GM19452 (cell line): ENCODE results near the gene DMXL2.
"Not testable (repeated sequence)": the region's sequence is repeated elsewhere in the genome, so short reads cannot be mapped to it uniquely, and the experiment has no call there.

ENCODE experiments used
- ATAC-seq: cut with Tn5 transposase; IDR thresholded peaks from one replicate; pipeline ENCODE4 v1.9.1; 2021; ENCODE audit not compliant: unreplicated experiment

Gene DMXL2

GRCh38 chr15:51497806-51498205 is 124.8 kb downstream of the DMXL2 start:
- ATAC-seq: no peak

GRCh38 chr15:51496246-51496645 is 126.3 kb downstream of the DMXL2 start:
- ATAC-seq: no peak

- no peak for ATAC-seq
Observed at GRCh38 chr15:51494411-51495314, 127.9 kb downstream of the DMXL2 start.

- ATAC-seq: no peak
Observed at GRCh38 chr15:51493892-51494291, 128.7 kb downstream of the DMXL2 start.

- ATAC-seq: no peak
Observed at GRCh38 chr15:51492528-51492927, 130.0 kb downstream of the DMXL2 start.

- no peak for ATAC-seq
Observed at GRCh38 chr15:51491941-51492340, 130.6 kb downstream of the DMXL2 start.

- no peak for ATAC-seq
Observed at GRCh38 chr15:51484781-51485180, 137.8 kb downstream of the DMXL2 start.

GRCh38 chr15:51483985-51484384 is 138.6 kb downstream of the DMXL2 start:
- ATAC-seq: no peak

GRCh38 chr15:51483520-51483919 is 139.1 kb downstream of the DMXL2 start:
- ATAC-seq: no peak

- no peak for ATAC-seq
Observed at GRCh38 chr15:51475736-51476135, 146.8 kb downstream of the DMXL2 start.

GRCh38 chr15:51470512-51470911 is 152.1 kb downstream of the DMXL2 start:
- ATAC-seq: no peak

- ATAC-seq: no peak
Observed at GRCh38 chr15:51460796-51461195, 161.8 kb downstream of the DMXL2 start.

GRCh38 chr15:51450001-51450400 is 172.6 kb downstream of the DMXL2 start:
- ATAC-seq: no peak

GRCh38 chr15:51448622-51449399 is 173.8 kb downstream of the DMXL2 start:
- ATAC-seq: no peak

- ATAC-seq: no peak
Observed at GRCh38 chr15:51447855-51448621, 174.5 kb downstream of the DMXL2 start.

- ATAC-seq: not testable (repeated sequence)
Observed at GRCh38 chr15:51446029-51446744, 176.4 kb downstream of the DMXL2 start.

- no peak for ATAC-seq
Observed at GRCh38 chr15:51444807-51445206, 177.8 kb downstream of the DMXL2 start.

- ATAC-seq: no peak
Observed at GRCh38 chr15:51444112-51444511, 178.5 kb downstream of the DMXL2 start.

- no peak for ATAC-seq
Observed at GRCh38 chr15:51443282-51443914, 179.2 kb downstream of the DMXL2 start.

GRCh38 chr15:51438526-51438925 is 184.0 kb downstream of the DMXL2 start:
- no peak for ATAC-seq
